IMR-90 (cell line): ENCODE measurements around the gene ETFRF1. TPM values are rescaled to one million over a fixed set of nuclear protein-coding genes. Genes with fewer than 3 reads are reported as not detected.

Experiments used
- ATAC-seq: fragments of 200-7000 bp; cut with Tn5 transposase; 2 replicates; pipeline ENCODE4 v1.9.1; 2020; ENCODE audit warnings: low read depth, mild to moderate bottlenecking, moderate library complexity
- BruUV-seq: library from RNA; stranded (reverse); fragments of 400-500 nt; replicated peaks from 2 replicates; lab custom pipeline; 2021; lab: Mats Ljungman, UMichigan
- CTCF ChIA-PET: fragments of 300-600 bp; formaldehyde crosslinking; extraction: SDS; loops from one replicate; lab custom pipeline; 2021; ENCODE audit warnings: antibody characterized with exemption; lab: Yijun Ruan, JAX
- POLR2A ChIA-PET: fragments of 300-600 bp; sonication (Branson Sonifier 250); formaldehyde crosslinking; loops from one replicate; lab custom pipeline; 2022; ENCODE audit warnings: antibody characterized with exemption; ENCODE audit not compliant: unreplicated experiment; lab: Charles Lee
- DNase-seq: peaks from one replicate; pipeline ENCODE4 v3.0.0; 2013
- H2AFZ ChIP-seq: replicated peaks from 2 replicates; pipeline ENCODE3; 2013; ENCODE audit warnings: low read length, mild to moderate bottlenecking; ENCODE audit not compliant: poor library complexity
- H2AK5ac ChIP-seq: 2 replicates; pipeline ENCODE4 v1.6.1; 2013; ENCODE audit warnings: low read depth, low read length, inconsistent platforms
- H2AK9ac ChIP-seq: replicated peaks from 2 replicates; pipeline ENCODE3; 2013; ENCODE audit warnings: mild to moderate bottlenecking, low read depth, low read length, moderate library complexity; ENCODE audit not compliant: poor library complexity
- H2BK120ac ChIP-seq: 2 replicates; pipeline ENCODE4 v1.6.1; 2013; ENCODE audit warnings: low read depth, low read length, inconsistent platforms
- H2BK15ac ChIP-seq: 3 replicates; pipeline ENCODE4 v1.6.1; 2013; ENCODE audit warnings: low read depth, low read length, inconsistent platforms
- H2BK20ac ChIP-seq: 2 replicates; pipeline ENCODE4 v1.6.1; 2013; ENCODE audit warnings: low read depth, mild to moderate bottlenecking, inconsistent platforms, low read length, moderate library complexity
- H2BK5ac ChIP-seq: 2 replicates; pipeline ENCODE4 v1.6.1; 2013; ENCODE audit warnings: mild to moderate bottlenecking, low read depth, low read length, inconsistent platforms; ENCODE audit not compliant: poor library complexity, severe bottlenecking
- H3K14ac ChIP-seq: replicated peaks from 2 replicates; pipeline ENCODE4 v1.6.1; 2013; ENCODE audit warnings: low read depth, low read length, inconsistent platforms
- H3K18ac ChIP-seq: 2 replicates; pipeline ENCODE4 v1.6.1; 2013; ENCODE audit warnings: low read depth, low read length, control low read depth
- H3K23ac ChIP-seq: 2 replicates; pipeline ENCODE4 v1.6.1; 2013; ENCODE audit warnings: low read depth, low read length, inconsistent platforms
- H3K27ac ChIP-seq: 2 replicates; pipeline ENCODE4 v1.5.1; 2013; ENCODE audit warnings: mild to moderate bottlenecking, control low read depth, low read length; ENCODE audit not compliant: insufficient read depth
- H3K27me3 ChIP-seq: 2 replicates; pipeline ENCODE4 v1.6.1; 2013; ENCODE audit warnings: low read length; ENCODE audit not compliant: control insufficient read depth, insufficient read depth
- H3K36me3 ChIP-seq: 2 replicates; pipeline ENCODE4 v1.6.1; 2013; ENCODE audit warnings: low read length, mixed read lengths; ENCODE audit not compliant: control insufficient read depth, insufficient read depth
- H3K4ac ChIP-seq: 2 replicates; pipeline ENCODE4 v1.6.1; 2013; ENCODE audit warnings: low read depth, low read length, inconsistent platforms
- H3K4me1 ChIP-seq: 2 replicates; pipeline ENCODE4 v1.6.1; 2013; ENCODE audit warnings: low read length, mixed read lengths; ENCODE audit not compliant: control insufficient read depth, insufficient read depth
- H3K4me2 ChIP-seq: 2 replicates; pipeline ENCODE4 v1.6.1; 2013; ENCODE audit warnings: low read depth, mild to moderate bottlenecking, control low read depth, low read length, moderate library complexity
- H3K4me3 ChIP-seq: 2 replicates; pipeline ENCODE4 v1.5.1; 2013; ENCODE audit warnings: low read depth, mild to moderate bottlenecking, control low read depth, low read length, moderate library complexity; ENCODE audit not compliant: insufficient read depth
- H3K56ac ChIP-seq: 2 replicates; pipeline ENCODE4 v1.6.1; 2013; ENCODE audit warnings: low read length, inconsistent platforms; ENCODE audit not compliant: insufficient read depth; ENCODE audit errors: extremely low read depth
- H3K79me1 ChIP-seq, 2 experiments: 2 replicates each; pipeline ENCODE4 v1.6.1; 2013; ENCODE audit warnings: low read length in 2 of 2, inconsistent platforms in 1 of 2, low read depth in 1 of 2
- H3K9ac ChIP-seq: 2 replicates; pipeline ENCODE4 v1.6.1; 2013; ENCODE audit warnings: low read depth, low read length, control low read depth
- H3K9me1 ChIP-seq: 2 replicates; pipeline ENCODE4 v1.6.1; 2013; ENCODE audit warnings: low read length, inconsistent platforms; ENCODE audit not compliant: insufficient read depth
- H3K9me3 ChIP-seq: 2 replicates; pipeline ENCODE4 v1.6.1; 2013; ENCODE audit warnings: low read length; ENCODE audit not compliant: control insufficient read depth, insufficient read depth
- H4K20me1 ChIP-seq: 2 replicates; pipeline ENCODE4 v1.6.1; 2013; ENCODE audit warnings: low read length, inconsistent platforms; ENCODE audit not compliant: insufficient read depth
- H4K5ac ChIP-seq: 2 replicates; pipeline ENCODE4 v1.6.1; 2013; ENCODE audit warnings: mild to moderate bottlenecking, low read depth, low read length, control low read depth
- H4K8ac ChIP-seq, 2 experiments: 2 replicates each; pipeline ENCODE4 v1.6.1; 2013; ENCODE audit warnings: low read depth in 2 of 2, low read length in 2 of 2, control low read depth in 1 of 2, inconsistent platforms in 1 of 2
- H4K91ac ChIP-seq: 2 replicates; pipeline ENCODE4 v1.6.1; 2013; ENCODE audit warnings: low read depth, low read length, inconsistent platforms; ENCODE audit not compliant: insufficient read depth
- CEBPB ChIP-seq: IDR thresholded peaks from 2 replicates; pipeline ENCODE4 v1.6.1; 2012; ENCODE audit warnings: low read depth, low read length, improper control_type of control experiment
- CHD1 ChIP-seq: IDR thresholded peaks from 2 replicates; pipeline ENCODE4 v1.6.1; 2012; ENCODE audit warnings: low read depth, low read length, improper control_type of control experiment
- FOS ChIP-seq: fragments of 150-350 bp; IDR thresholded peaks from 2 replicates; pipeline ENCODE4 v1.6.1; 2016; ENCODE audit warnings: low read depth, low read length
- MAFK ChIP-seq: IDR thresholded peaks from 2 replicates; pipeline ENCODE4 v1.6.1; 2012; ENCODE audit warnings: low read depth, low read length, improper control_type of control experiment
- MXI1 ChIP-seq: IDR thresholded peaks from 2 replicates; pipeline ENCODE4 v1.6.1; 2012; ENCODE audit warnings: low read depth, mild to moderate bottlenecking, low read length, moderate library complexity, borderline replicate concordance
- NFE2L2 ChIP-seq: fragments of 150-350 bp; IDR thresholded peaks from 2 replicates; pipeline ENCODE4 v1.6.1; 2016; ENCODE audit warnings: low read depth, mild to moderate bottlenecking, low read length
- POLR2A ChIP-seq: IDR thresholded peaks from 2 replicates; pipeline ENCODE4 v1.6.1; 2012; ENCODE audit warnings: mild to moderate bottlenecking, low read depth, low read length
- RAD21 ChIP-seq: IDR thresholded peaks from 2 replicates; pipeline ENCODE4 v1.6.1; 2012; ENCODE audit warnings: low read length, improper control_type of control experiment
- RCOR1 ChIP-seq: IDR thresholded peaks from 2 replicates; pipeline ENCODE4 v1.6.1; 2012; ENCODE audit warnings: mild to moderate bottlenecking, low read length, improper control_type of control experiment; ENCODE audit not compliant: insufficient replicate concordance
- RFX5 ChIP-seq: IDR thresholded peaks from 2 replicates; pipeline ENCODE4 v1.8.0; 2012; ENCODE audit warnings: low read depth, mild to moderate bottlenecking, low read length, moderate library complexity
- SMC3 ChIP-seq: fragments of 150-350 bp; IDR thresholded peaks from 2 replicates; pipeline ENCODE4 v1.6.1; 2016; ENCODE audit warnings: low read depth, mild to moderate bottlenecking, antibody characterized with exemption, low read length, moderate library complexity
- WGBS, 2 experiments: methylation state at CpG; one replicate each; pipeline versions ENCODE4 v1.1.5 to v1.1.7; 2013; ENCODE audit warnings: missing lambda C conversion rate in 2 of 2; ENCODE audit not compliant: insufficient read length in 1 of 2; ENCODE audit errors: extremely low coverage in 2 of 2; 5-methylcytosine and 5-hydroxymethylcytosine counted together
- dilution Hi-C: fragments of 300-500 bp; cut with HindIII; formaldehyde crosslinking; loops from one replicate; pipeline ENCODE4 v1.14.3; 2018; ENCODE audit warnings: low sequenced_read_pairs; ENCODE audit not compliant: unreplicated experiment
- in situ Hi-C: fragments of 300-500 bp; cut with MboI; formaldehyde crosslinking; loops from 3 replicates; pipeline ENCODE4 v1.14.3; 2019; ENCODE audit warnings: low sequenced_read_pairs, inconsistent platforms, mixed read lengths
- intact Hi-C: fragments of 100-400 bp; cut with micrococcal nuclease; formaldehyde crosslinking; loops from 2 replicates; pipeline ENCODE4 v1.10.0; 2022
- polyA plus RNA-seq, 3 experiments: library from polyadenylated mRNA; depleted of rRNA; stranded (reverse); fragments of >200 nt; gene quantifications; 2 replicates each; pipeline ENCODE4 v1.2.3, GENCODE V29; 2012; ENCODE audit warnings: low replicate concordance in 1 of 3
- total RNA-seq: library from RNA; depleted of rRNA; stranded (reverse); fragments of >200 nt; gene quantifications from 2 replicates; pipeline ENCODE4 v1.2.3, GENCODE V29; 2012
- TF ChIP-seq, protein P1 (sequence below): fragments of 150-350 bp; IDR thresholded peaks from 2 replicates; pipeline ENCODE4 v1.6.1; 2017; ENCODE audit warnings: mild to moderate bottlenecking, antibody characterized with exemption, low read length, low read depth

The ETFRF1 gene
- total and polyA plus RNA-seq, 2 of the 4 experiments (the other 2 are of a cell fraction), result 8.6 to 14.4 TPM

- Histone ChIP-seq H2BK15ac (no peak overlapping the region), H2BK5ac (no peak overlapping the region), H3K4ac (no peak overlapping the region), H3K27ac (no peak overlapping the region), H4K5ac (no peak overlapping the region), H3K4me2 (no peak overlapping the region), H3K9me1 (peaks cover 3% of the 10 kb centered on the region; the same call in 1 of the 2 replicates), H3K23ac (no peak overlapping the region), H2BK120ac (no peak overlapping the region), H2AK5ac (no peak overlapping the region), H3K4me1 (no peaks in the 10 kb centered on the region; the same call in 1 of the 2 replicates), H4K91ac (no peak overlapping the region), H3K18ac (no peak overlapping the region), H3K4me3 (no peak overlapping the region), H2AFZ (no peak overlapping the region), H2AK9ac (no peak overlapping the region), H3K27me3 (no peaks in the 10 kb centered on the region), H3K9me3 (peaks cover 2% of the 10 kb centered on the region; the same call in 1 of the 2 replicates), H4K8ac (no peak overlapping the region), H2BK20ac (no peak overlapping the region), H3K79me1 (no peaks in the 10 kb centered on the region), H3K56ac (no peak overlapping the region), H3K36me3 (no peaks in the 10 kb centered on the region), H3K14ac (no peak overlapping the region), H3K9ac (no peak overlapping the region), H4K20me1 (no peaks in the 10 kb centered on the region)
- no CpG with 5 or more reads among the region's 2 CpGs for WGBS, 2 experiments
- CTCF ChIA-PET, result no interaction called here
- POLR2A ChIA-PET, result no interaction called here
- no peak for DNase-seq
- no peak for ATAC-seq
- intact Hi-C loops (no loop called here), in situ Hi-C loops (no loop called here), dilution Hi-C loops (no loop called here)
- TF ChIP-seq SMC3, result no peak
- TF ChIP-seq CHD1, result no peak
- TF ChIP-seq FOS, result no peak
- TF ChIP-seq, protein P1, sequence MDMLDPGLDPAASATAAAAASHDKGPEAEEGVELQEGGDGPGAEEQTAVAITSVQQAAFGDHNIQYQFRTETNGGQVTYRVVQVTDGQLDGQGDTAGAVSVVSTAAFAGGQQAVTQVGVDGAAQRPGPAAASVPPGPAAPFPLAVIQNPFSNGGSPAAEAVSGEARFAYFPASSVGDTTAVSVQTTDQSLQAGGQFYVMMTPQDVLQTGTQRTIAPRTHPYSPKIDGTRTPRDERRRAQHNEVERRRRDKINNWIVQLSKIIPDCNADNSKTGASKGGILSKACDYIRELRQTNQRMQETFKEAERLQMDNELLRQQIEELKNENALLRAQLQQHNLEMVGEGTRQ, result no peak
- TF ChIP-seq RCOR1, result no peak
- no peak for TF ChIP-seq POLR2A
- TF ChIP-seq RFX5, result no peak
- TF ChIP-seq NFE2L2, result no peak
- TF ChIP-seq MAFK, result no peak
- TF ChIP-seq CEBPB, result no peak
- no peak for TF ChIP-seq RAD21
- no peak for TF ChIP-seq MXI1
- no TSS peak for BruUV-seq
Observed at GRCh38 chr12:25184132-25184531, 10.9 kb upstream of the ETFRF1 start.
